GM04504 (cell line): ENCODE data around the gene CATSPERD.

ENCODE experiments used
- DNase-seq: peaks from one replicate; pipeline ENCODE4 v3.0.0-alpha.2; 2012; ENCODE audit warnings: low read depth

The CATSPERD gene

GRCh38 chr19:5787409-5788182, 67.2 kb downstream of the CATSPERD start:
- DNase-seq: no peak

- DNase-seq: no peak
Observed at GRCh38 chr19:5788422-5788821, 68.0 kb downstream of the CATSPERD start.

- no peak for DNase-seq
Observed at GRCh38 chr19:5789351-5789761, 68.9 kb downstream of the CATSPERD start.

- no peak for DNase-seq
Observed at GRCh38 chr19:5789886-5790558, 69.6 kb downstream of the CATSPERD start.

- DNase-seq: peak; percentile 94
Observed at GRCh38 chr19:5790559-5791520, 70.4 kb downstream of the CATSPERD start, which contains the start of gene DUS3L. Gene DUS3L (minus strand): TSS chr19:5791163. CDS start chr19:5791141, 22 bp downstream.

- DNase-seq: no peak
Observed at GRCh38 chr19:5792224-5792623, 71.8 kb downstream of the CATSPERD start.

- no peak for DNase-seq
Observed at GRCh38 chr19:5793188-5793587, 72.8 kb downstream of the CATSPERD start.

GRCh38 chr19:5795382-5795919, 75.0 kb downstream of the CATSPERD start:
- no peak for DNase-seq

- DNase-seq: no peak
Observed at GRCh38 chr19:5798244-5798643, 77.8 kb downstream of the CATSPERD start.

GRCh38 chr19:5799247-5800241, 79.1 kb downstream of the CATSPERD start:
- no peak for DNase-seq

GRCh38 chr19:5800361-5801270, 80.2 kb downstream of the CATSPERD start:
- DNase-seq: no peak

- peak; percentile 28 for DNase-seq
Observed at GRCh38 chr19:5801796-5802619, 81.6 kb downstream of the CATSPERD start.

GRCh38 chr19:5803441-5803751, 83.0 kb downstream of the CATSPERD start:
- DNase-seq: no peak

GRCh38 chr19:5803752-5804515, 83.5 kb downstream of the CATSPERD start:
- DNase-seq: peak; percentile 51

- no peak for DNase-seq
Observed at GRCh38 chr19:5804516-5805461, 84.4 kb downstream of the CATSPERD start, which contains the start of gene NRTN. Gene NRTN (plus strand): TSS chr19:5805067. CDS start chr19:5824166, 19,099 bp downstream.

- no peak for DNase-seq
Observed at GRCh38 chr19:5805462-5806132, 85.2 kb downstream of the CATSPERD start.
